Epithelial cell of prostate (primary cell): Measurements from ENCODE around the gene LRRC43.
A peak's percentile ranks its signal among the peaks of the same experiment; 100 is the strongest.

ENCODE experiments used
- DNase-seq: peaks from one replicate; pipeline ENCODE4 v3.0.0-alpha.2; 2011; ENCODE audit warnings: low read depth, low spot score
- H3K27ac ChIP-seq: fragments of 450-650 bp; 2 replicates; pipeline ENCODE4 v1.5.1; 2017; ENCODE audit warnings: mild to moderate bottlenecking

Gene LRRC43

GRCh38 chr12:122207391-122207790 is 24.5 kb downstream of the LRRC43 start:
- H3K27ac ChIP-seq: no peak overlapping the region
- DNase-seq: no peak

GRCh38 chr12:122208073-122208820 is 25.3 kb downstream of the LRRC43 start:
- DNase-seq: no peak
- H3K27ac ChIP-seq: no peak overlapping the region

- no peak for DNase-seq
- no peak overlapping the region for H3K27ac ChIP-seq
Measured at GRCh38 chr12:122215771-122216170, 32.8 kb downstream of the LRRC43 start.

GRCh38 chr12:122216445-122216844 is 33.5 kb downstream of the LRRC43 start:
- DNase-seq: no peak
- H3K27ac ChIP-seq: no peak overlapping the region

GRCh38 chr12:122225683-122226365 is 42.9 kb downstream of the LRRC43 start, which contains the start of gene DIABLO:
Gene DIABLO (minus strand): TSS chr12:122226052. CDS start chr12:122226014, 38 bp downstream.
- H3K27ac ChIP-seq: peak within 1 kb of the TSS; percentile 91
- peak; percentile 95 for DNase-seq

GRCh38 chr12:122226366-122227125 is 43.6 kb downstream of the LRRC43 start:
- no peak overlapping the region for H3K27ac ChIP-seq
- DNase-seq: no peak

GRCh38 chr12:122227341-122227740 is 44.4 kb downstream of the LRRC43 start:
- no peak for DNase-seq
- H3K27ac ChIP-seq: no peak overlapping the region

- no peak for DNase-seq
- no peak overlapping the region for H3K27ac ChIP-seq
Measured at GRCh38 chr12:122228092-122228491, 45.2 kb downstream of the LRRC43 start.

- DNase-seq: no peak
Measured at GRCh38 chr12:122230798-122231197, 47.9 kb downstream of the LRRC43 start.

GRCh38 chr12:122232691-122233090 is 49.8 kb downstream of the LRRC43 start:
- H3K27ac ChIP-seq: no peak overlapping the region

More at GRCh38 chr12:122230798-122231197, 47.9 kb downstream of the LRRC43 start:
- no peak overlapping the region for H3K27ac ChIP-seq

GRCh38 chr12:122235741-122236140 is 52.8 kb downstream of the LRRC43 start:
- no peak for DNase-seq

More at GRCh38 chr12:122232691-122233090, 49.8 kb downstream of the LRRC43 start:
- no peak for DNase-seq

GRCh38 chr12:122238861-122239260 is 55.9 kb downstream of the LRRC43 start:
- no peak overlapping the region for H3K27ac ChIP-seq
- DNase-seq: peak; percentile 37

More at GRCh38 chr12:122235741-122236140, 52.8 kb downstream of the LRRC43 start:
- H3K27ac ChIP-seq: no peak overlapping the region

- DNase-seq: no peak
Measured at GRCh38 chr12:122243965-122244364, 61.0 kb downstream of the LRRC43 start.

GRCh38 chr12:122244565-122245371 is 61.8 kb downstream of the LRRC43 start:
- no peak for DNase-seq
- H3K27ac ChIP-seq: no peak overlapping the region

More at GRCh38 chr12:122243965-122244364, 61.0 kb downstream of the LRRC43 start:
- no peak overlapping the region for H3K27ac ChIP-seq

GRCh38 chr12:122245553-122245952 is 62.6 kb downstream of the LRRC43 start:
- no peak overlapping the region for H3K27ac ChIP-seq

GRCh38 chr12:122250047-122250446 is 67.1 kb downstream of the LRRC43 start:
- H3K27ac ChIP-seq: no peak overlapping the region
- no peak for DNase-seq

More at GRCh38 chr12:122245553-122245952, 62.6 kb downstream of the LRRC43 start:
- DNase-seq: no peak

- DNase-seq: no peak
- no peak overlapping the region for H3K27ac ChIP-seq
Measured at GRCh38 chr12:122250536-122250935, 67.6 kb downstream of the LRRC43 start.
